HFFc6 (cell line): ENCODE results near the gene ETFRF1. TPM values are rescaled to one million over a fixed set of nuclear protein-coding genes. Genes with fewer than 3 reads are reported as not detected.
A peak's percentile ranks its signal among the peaks of the same experiment; 100 is the strongest.

Experiments used
- DNase-seq: peaks from one replicate; pipeline ENCODE4 v3.0.0-alpha.2; 2018
- H3K27ac Mint-ChIP-seq: 2 replicates; pipeline ENCODE4 v1.8.0; 2020; ENCODE audit warnings: mild to moderate bottlenecking, mixed read lengths
- H3K27me3 Mint-ChIP-seq: 2 replicates; pipeline ENCODE4 v1.8.0; 2021; ENCODE audit warnings: mild to moderate bottlenecking, moderate library complexity, mixed read lengths; ENCODE audit not compliant: insufficient read depth
- H3K36me3 Mint-ChIP-seq: 2 replicates; pipeline ENCODE4 v1.8.0; 2021; ENCODE audit warnings: low read depth, mixed read lengths
- H3K4me1 Mint-ChIP-seq: 2 replicates; pipeline ENCODE4 v1.8.0; 2020; ENCODE audit warnings: low read depth, mixed read lengths
- H3K4me3 Mint-ChIP-seq: 2 replicates; pipeline ENCODE4 v1.8.0; 2020; ENCODE audit warnings: mild to moderate bottlenecking, moderate library complexity, mixed read lengths
- H3K9me3 Mint-ChIP-seq: 2 replicates; pipeline ENCODE4 v1.8.0; 2020; ENCODE audit warnings: mild to moderate bottlenecking, mixed read lengths
- total RNA-seq, 6 experiments: library from RNA; stranded (reverse); fragmentation: NEBNext Ultra II Directional; extraction: Animal tissue kit (Norgen Biotek cat#: 25700); gene quantifications; 2 replicates in 1 of 6; 3 replicates in 5 of 6; pipeline ENCODE4 v1.2.3, GENCODE V29; 2021
- TF ChIP-seq, protein P1 (sequence below): fragments of 200-600 bp; sonication (generic); IDR thresholded peaks from 2 replicates; pipeline ENCODE4 v1.5.0; 2021; ENCODE audit warnings: antibody characterized with exemption, mild to moderate bottlenecking

The ETFRF1 gene
- total RNA-seq, 6 experiments from 2014 or later: 19.1 to 29.2 (median 25.7) TPM

DNA sequence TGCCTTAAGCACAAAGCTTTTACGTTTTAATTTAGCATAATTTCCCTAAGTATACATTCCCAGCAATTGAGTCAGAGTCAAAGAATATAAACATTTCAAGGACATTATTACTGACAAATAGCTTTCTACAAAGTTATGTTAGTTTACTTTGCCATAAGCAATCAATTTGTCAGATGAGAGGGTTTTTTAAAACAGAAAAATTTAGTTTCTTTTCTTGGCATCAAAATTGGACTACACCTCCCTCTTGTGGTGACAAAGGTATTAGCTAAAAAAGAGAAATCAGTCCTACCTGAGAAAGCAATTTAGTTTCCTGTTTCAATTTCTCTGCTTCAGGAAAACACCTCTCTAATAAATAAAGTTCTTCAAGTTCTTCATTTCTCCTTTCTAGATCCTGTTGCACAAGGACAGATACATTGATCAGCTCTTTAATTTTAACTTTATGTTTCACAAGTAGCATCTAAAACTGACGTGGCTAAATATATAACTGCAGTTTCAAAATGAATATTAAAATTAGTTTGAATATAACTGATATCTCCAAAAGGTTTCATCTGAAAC, 39.9 kb upstream of the ETFRF1 start:
- Mint-ChIP-seq H3K4me3 (peak overlapping the region; percentile 66), H3K27ac (peak overlapping the region; percentile 67), H3K36me3 (no peaks in the 10 kb centered on the region), H3K27me3 (no peaks in the 10 kb centered on the region), H3K4me1 (peaks cover 53% of the 10 kb centered on the region), H3K9me3 (no peaks in the 10 kb centered on the region)
- TF ChIP-seq, protein P1, sequence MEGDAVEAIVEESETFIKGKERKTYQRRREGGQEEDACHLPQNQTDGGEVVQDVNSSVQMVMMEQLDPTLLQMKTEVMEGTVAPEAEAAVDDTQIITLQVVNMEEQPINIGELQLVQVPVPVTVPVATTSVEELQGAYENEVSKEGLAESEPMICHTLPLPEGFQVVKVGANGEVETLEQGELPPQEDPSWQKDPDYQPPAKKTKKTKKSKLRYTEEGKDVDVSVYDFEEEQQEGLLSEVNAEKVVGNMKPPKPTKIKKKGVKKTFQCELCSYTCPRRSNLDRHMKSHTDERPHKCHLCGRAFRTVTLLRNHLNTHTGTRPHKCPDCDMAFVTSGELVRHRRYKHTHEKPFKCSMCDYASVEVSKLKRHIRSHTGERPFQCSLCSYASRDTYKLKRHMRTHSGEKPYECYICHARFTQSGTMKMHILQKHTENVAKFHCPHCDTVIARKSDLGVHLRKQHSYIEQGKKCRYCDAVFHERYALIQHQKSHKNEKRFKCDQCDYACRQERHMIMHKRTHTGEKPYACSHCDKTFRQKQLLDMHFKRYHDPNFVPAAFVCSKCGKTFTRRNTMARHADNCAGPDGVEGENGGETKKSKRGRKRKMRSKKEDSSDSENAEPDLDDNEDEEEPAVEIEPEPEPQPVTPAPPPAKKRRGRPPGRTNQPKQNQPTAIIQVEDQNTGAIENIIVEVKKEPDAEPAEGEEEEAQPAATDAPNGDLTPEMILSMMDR: peak; percentile 90
- DNase-seq: peak; percentile 55

GRCh38 chr12:25156061-25156460, 39.0 kb upstream of the ETFRF1 start:
- H3K27ac Mint-ChIP-seq: no peak overlapping the region
- no peaks in the 10 kb centered on the region for H3K9me3 Mint-ChIP-seq
- TF ChIP-seq, protein P1: no peak
- peaks cover 46% of the 10 kb centered on the region for H3K4me1 Mint-ChIP-seq
- H3K4me3 Mint-ChIP-seq: no peak overlapping the region
- DNase-seq: no peak
- no peaks in the 10 kb centered on the region for H3K27me3 Mint-ChIP-seq
- H3K36me3 Mint-ChIP-seq: no peaks in the 10 kb centered on the region

DNA sequence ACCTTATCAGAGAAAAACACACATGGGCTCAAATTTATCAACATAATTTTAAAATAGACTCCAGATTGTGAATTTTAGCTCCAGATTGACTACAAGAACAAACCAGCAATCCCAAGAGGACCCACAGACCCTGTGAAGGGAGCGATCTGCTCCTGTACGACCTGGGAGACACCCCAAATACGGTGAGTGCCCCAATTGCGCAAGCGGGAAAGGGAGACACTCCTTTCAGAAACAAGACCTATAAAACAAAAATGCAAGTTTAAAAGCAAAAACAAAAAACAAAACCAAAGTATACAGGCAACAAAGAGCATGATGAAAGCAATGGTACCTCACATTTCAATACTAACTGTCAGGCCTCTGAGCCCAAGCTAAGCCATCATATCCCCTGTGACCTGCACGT, 32.2 kb upstream of the ETFRF1 start:
- Mint-ChIP-seq H3K4me1 (no peaks in the 10 kb centered on the region), H3K27ac (no peak overlapping the region), H3K9me3 (no peaks in the 10 kb centered on the region), H3K4me3 (no peak overlapping the region), H3K27me3 (no peaks in the 10 kb centered on the region), H3K36me3 (no peaks in the 10 kb centered on the region)
- DNase-seq: no peak
- TF ChIP-seq, protein P1: no peak

DNA sequence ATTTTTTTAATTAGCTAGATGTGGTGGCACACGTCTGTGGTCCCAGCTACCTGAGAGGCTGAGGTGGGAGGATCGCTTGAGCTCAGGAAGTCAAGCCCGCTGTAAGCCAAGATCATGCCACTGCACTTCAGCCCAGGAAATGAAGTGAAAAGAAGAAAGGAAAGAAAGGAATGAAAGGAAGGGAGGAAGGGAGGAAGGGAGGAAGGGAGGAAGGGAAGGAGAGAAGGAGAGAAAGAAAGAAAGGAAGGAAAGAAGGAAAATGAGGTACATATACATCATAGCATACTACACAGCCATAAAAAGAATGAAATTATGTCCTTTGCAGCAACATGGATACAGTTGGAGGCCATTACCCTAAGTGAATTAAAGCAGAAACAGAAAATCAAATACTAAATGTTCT, 12.3 kb upstream of the ETFRF1 start:
- DNase-seq: no peak
- no peak overlapping the region for H3K27ac Mint-ChIP-seq

GRCh38 chr12:25184132-25184531, 10.9 kb upstream of the ETFRF1 start:
- H3K4me1 Mint-ChIP-seq: peaks cover 29% of the 10 kb centered on the region
- DNase-seq: no peak
- H3K27me3 Mint-ChIP-seq: peaks cover 3% of the 10 kb centered on the region
- no peaks in the 10 kb centered on the region for H3K9me3 Mint-ChIP-seq
- H3K4me3 Mint-ChIP-seq: no peak overlapping the region
- H3K36me3 Mint-ChIP-seq: no peaks in the 10 kb centered on the region
- no peak overlapping the region for H3K27ac Mint-ChIP-seq
- TF ChIP-seq, protein P1: no peak

More for the DNA sequence above, 12.3 kb upstream of the ETFRF1 start:
- TF ChIP-seq, protein P1: no peak
- Mint-ChIP-seq H3K9me3 (no peaks in the 10 kb centered on the region), H3K4me3 (no peak overlapping the region), H3K36me3 (no peaks in the 10 kb centered on the region), H3K4me1 (peaks cover 16% of the 10 kb centered on the region), H3K27me3 (peaks cover 3% of the 10 kb centered on the region)
